NCI-H524 treated with DMSO at 0.1 percent for 48 hours (cell line): Measurements from ENCODE around the gene PRODH2.

ENCODE experiments used
- DNase-seq: peaks from one replicate; lab custom pipeline; 2025; lab: John Stamatoyannopoulos, UW

Gene PRODH2

GRCh38 chr19:35757749-35758608 is 54.7 kb downstream of the PRODH2 start, which contains the start of gene PROSER3:
Gene PROSER3 (plus strand): TSS chr19:35758176. CDS start chr19:35758216, 40 bp downstream.
- peak; percentile 96 for DNase-seq

GRCh38 chr19:35757231-35757748 is 55.4 kb downstream of the PRODH2 start:
- DNase-seq: no peak

DNA sequence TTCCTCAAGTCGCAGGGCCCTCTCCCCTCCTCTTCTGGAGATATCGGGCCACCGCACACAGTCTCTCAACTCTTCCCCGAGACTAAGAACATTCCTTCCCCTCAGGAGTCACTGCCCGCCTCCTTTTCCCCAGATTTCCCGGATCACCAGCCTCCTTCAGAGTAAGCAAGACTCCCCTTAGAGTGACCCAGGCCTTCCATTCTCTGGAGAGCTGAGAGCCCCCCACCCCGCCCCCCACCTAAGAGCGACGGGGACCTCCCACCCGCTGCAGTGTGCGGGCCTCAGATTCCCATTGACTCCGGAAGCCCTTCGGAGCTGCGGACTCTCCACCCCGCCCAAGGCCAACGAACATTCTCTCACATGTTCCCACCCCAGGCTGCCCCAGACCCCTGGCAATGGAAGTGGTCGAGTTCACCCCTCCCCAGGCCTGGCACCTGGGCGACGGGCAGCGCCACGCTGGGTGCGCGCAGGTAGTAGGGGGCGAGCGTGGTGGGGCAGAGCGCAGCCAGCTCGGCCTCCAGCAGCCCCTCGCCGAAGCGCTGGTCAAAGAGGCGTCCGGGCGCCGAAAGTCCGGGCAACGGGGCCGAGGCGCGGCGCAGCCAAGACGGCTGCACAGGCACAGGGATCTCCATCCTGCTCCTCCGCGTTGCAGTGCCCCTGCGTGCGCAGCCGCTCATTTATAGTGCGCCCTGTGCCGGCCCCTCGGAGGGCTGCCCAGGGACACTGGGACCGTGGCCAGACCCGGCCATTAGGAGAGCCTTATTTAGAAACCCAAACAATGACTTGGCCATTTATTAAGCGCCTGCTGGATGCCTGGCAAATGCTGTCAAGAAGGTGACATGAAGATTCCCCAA is 56.0 kb downstream of the PRODH2 start, which contains the start of gene HSPB6:
Gene HSPB6 (minus strand): TSS at position 653 of the 854 bp plus-strand sequence. CDS start 21 bp downstream, at position 632.
- DNase-seq: no peak

- DNase-seq: no peak
Observed at GRCh38 chr19:35755550-35756376, 56.9 kb downstream of the PRODH2 start.

DNA sequence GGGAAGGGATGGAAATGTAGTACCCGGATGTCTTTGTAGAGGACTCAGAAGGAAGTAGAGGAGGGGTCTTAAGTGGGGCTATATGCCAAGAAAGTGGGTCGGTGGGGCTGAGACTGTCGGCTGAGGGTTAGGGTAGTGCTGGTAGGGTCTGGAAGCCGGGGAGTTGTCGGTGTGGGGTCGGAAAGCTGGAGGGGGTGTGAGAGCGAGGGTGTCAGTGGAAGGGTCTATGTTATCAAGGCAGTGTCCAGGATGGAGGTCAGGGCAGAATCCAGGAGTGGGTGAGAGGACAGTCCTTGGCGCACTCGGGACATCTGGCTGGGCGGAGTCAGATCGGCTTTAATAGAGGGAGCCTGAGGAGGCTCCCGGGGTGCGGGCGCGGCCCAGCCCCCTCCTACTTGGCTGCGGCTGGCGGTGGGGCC is 57.5 kb downstream of the PRODH2 start:
- no peak for DNase-seq

DNA sequence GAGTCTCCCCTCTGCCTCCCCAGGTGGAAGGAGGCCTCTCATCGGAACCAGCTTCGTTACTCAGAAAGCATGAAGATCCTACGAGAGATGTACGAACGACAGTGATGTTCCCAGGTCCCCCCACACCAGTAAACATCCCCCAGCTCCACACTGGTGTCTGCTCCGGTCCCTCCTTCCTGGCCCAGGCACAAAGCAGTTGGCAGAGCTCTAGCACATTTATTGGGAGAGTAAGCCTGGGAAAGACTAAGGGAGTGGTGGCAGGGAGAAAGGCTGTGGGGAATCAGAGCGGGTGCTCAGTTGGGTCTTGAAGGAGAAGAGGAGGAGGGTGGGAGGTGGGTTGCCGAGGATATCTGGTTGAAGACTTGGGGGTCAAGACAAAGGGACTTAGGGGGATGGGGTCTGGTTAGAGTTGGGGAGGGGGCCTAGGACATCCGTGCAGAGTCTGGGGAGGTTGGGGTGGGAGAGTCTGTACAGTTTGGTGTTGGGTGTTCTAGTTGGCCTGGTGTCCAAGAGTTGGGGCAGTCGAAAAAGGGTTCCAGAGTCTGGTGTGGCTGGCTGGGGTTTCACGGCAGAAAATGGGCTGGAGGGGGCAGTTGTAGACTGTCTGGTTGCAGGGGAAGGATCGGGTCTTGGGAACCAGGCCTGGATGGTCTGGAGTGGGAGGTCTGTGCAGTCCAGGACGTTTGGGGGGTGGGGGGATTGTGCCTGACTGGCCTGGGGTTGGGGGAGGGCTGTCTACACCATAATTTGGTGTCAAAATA is 58.1 kb downstream of the PRODH2 start:
- no peak for DNase-seq

- DNase-seq: no peak
Observed at GRCh38 chr19:35753634-35754369, 58.8 kb downstream of the PRODH2 start.

GRCh38 chr19:35752746-35753350 is 59.8 kb downstream of the PRODH2 start:
- DNase-seq: no peak

GRCh38 chr19:35751839-35752745 is 60.6 kb downstream of the PRODH2 start:
- DNase-seq: no peak

- DNase-seq: no peak
Observed at GRCh38 chr19:35750167-35750566, 62.5 kb downstream of the PRODH2 start.
